HEK293 (cell line): ENCODE results near the gene LRRC72.

Experiments used
- GFI1B ChIP-seq: fragments of 450-650 bp; formaldehyde crosslinking; IDR thresholded peaks from 2 replicates; pipeline ENCODE4 v1.5.1; 2016; ENCODE audit warnings: missing biosample characterization, missing genetic modification characterization
- GLIS1 ChIP-seq: fragments of 450-650 bp; formaldehyde crosslinking; IDR thresholded peaks from 2 replicates; pipeline ENCODE4 v1.5.1; 2016; ENCODE audit warnings: missing biosample characterization, missing genetic modification characterization
- SP2 ChIP-seq: fragments of 450-650 bp; formaldehyde crosslinking; IDR thresholded peaks from 2 replicates; pipeline ENCODE4 v1.5.1; 2016; ENCODE audit warnings: missing biosample characterization, missing genetic modification characterization
- TCF7L2 ChIP-seq: IDR thresholded peaks from 2 replicates; pipeline ENCODE4 v1.6.1; 2011; ENCODE audit warnings: low read depth, mild to moderate bottlenecking, inconsistent platforms, low read length, moderate library complexity, borderline replicate concordance
- ZBTB1 ChIP-seq: fragments of 450-650 bp; formaldehyde crosslinking; IDR thresholded peaks from 2 replicates; pipeline ENCODE4 v1.5.1; 2016; ENCODE audit warnings: missing biosample characterization, missing genetic modification characterization
- ZBTB20 ChIP-seq: fragments of 450-650 bp; formaldehyde crosslinking; IDR thresholded peaks from 2 replicates; pipeline ENCODE4 v1.5.1; 2016; ENCODE audit warnings: missing biosample characterization, missing genetic modification characterization
- ZBTB7A ChIP-seq: fragments of 450-650 bp; formaldehyde crosslinking; IDR thresholded peaks from 2 replicates; pipeline ENCODE4 v1.5.1; 2016; ENCODE audit warnings: low read depth, missing biosample characterization, missing genetic modification characterization
- ZNF16 ChIP-seq: fragments of 450-650 bp; formaldehyde crosslinking; IDR thresholded peaks from 2 replicates; pipeline ENCODE4 v1.5.1; 2016; ENCODE audit warnings: low read depth, missing biosample characterization, missing genetic modification characterization
- ZNF184 ChIP-seq: fragments of 450-650 bp; IDR thresholded peaks from 2 replicates; pipeline ENCODE4 v1.5.1; 2018; ENCODE audit warnings: missing biosample characterization, mild to moderate bottlenecking, missing genetic modification characterization
- ZNF530 ChIP-seq: fragments of 450-650 bp; formaldehyde crosslinking; IDR thresholded peaks from 2 replicates; pipeline ENCODE4 v1.5.1; 2016; ENCODE audit warnings: low read depth, missing biosample characterization, missing genetic modification characterization
- TF ChIP-seq, protein P1 (sequence below): fragments of 450-650 bp; formaldehyde crosslinking; IDR thresholded peaks from 2 replicates; pipeline ENCODE4 v1.5.1; 2016; ENCODE audit warnings: missing biosample characterization, missing genetic modification characterization
- TF ChIP-seq, protein P2 (sequence below): sonication (generic); formaldehyde crosslinking; IDR thresholded peaks from 2 replicates; pipeline ENCODE4 v1.8.1; 2022; ENCODE audit warnings: mild to moderate bottlenecking, moderate library complexity, missing genetic modification reagents
- TF ChIP-seq, protein P3 (sequence below): fragments of 450-650 bp; formaldehyde crosslinking; IDR thresholded peaks from 2 replicates; pipeline ENCODE4; 2016; ENCODE audit warnings: missing biosample characterization, missing genetic modification characterization
- TF ChIP-seq, protein P4 (sequence below): fragments of 450-650 bp; formaldehyde crosslinking; IDR thresholded peaks from 2 replicates; pipeline ENCODE4 v1.5.1; 2016; ENCODE audit warnings: missing biosample characterization, missing genetic modification characterization

DNA sequence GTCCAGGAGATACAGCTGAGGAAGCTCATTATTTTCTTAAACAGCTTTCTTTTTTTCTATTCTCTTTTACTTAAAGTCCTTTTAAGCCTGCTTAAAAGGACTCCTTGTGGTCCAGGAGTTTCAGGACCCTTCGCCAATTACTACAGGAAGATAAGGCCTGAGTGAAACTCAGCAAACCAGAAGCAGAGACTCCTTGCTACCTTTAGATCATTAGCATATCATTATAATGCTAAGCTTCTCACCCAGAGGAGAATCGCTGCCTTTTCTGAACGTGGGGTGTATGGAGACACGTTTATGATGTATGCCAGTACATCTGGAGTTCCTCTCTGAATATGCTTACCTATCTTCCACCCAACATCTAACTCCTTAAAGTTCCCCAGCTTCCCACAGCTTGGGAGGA, 71.4 kb downstream of the LRRC72 start:
- TF ChIP-seq ZBTB1 (tag by site-specific recombination) (no peak), SP2 (tag by site-specific recombination) (no peak), ZBTB7A (tag by site-specific recombination) (no peak), GLIS1 (no peak), ZNF16 (tag by site-specific recombination) (no peak), GFI1B (tag by site-specific recombination) (no peak), ZNF184 (tag by site-specific recombination) (no peak), ZBTB20 (tag by site-specific recombination) (no peak), ZNF530 (no peak), TCF7L2 (no peak)
- TF ChIP-seq, protein P1, sequence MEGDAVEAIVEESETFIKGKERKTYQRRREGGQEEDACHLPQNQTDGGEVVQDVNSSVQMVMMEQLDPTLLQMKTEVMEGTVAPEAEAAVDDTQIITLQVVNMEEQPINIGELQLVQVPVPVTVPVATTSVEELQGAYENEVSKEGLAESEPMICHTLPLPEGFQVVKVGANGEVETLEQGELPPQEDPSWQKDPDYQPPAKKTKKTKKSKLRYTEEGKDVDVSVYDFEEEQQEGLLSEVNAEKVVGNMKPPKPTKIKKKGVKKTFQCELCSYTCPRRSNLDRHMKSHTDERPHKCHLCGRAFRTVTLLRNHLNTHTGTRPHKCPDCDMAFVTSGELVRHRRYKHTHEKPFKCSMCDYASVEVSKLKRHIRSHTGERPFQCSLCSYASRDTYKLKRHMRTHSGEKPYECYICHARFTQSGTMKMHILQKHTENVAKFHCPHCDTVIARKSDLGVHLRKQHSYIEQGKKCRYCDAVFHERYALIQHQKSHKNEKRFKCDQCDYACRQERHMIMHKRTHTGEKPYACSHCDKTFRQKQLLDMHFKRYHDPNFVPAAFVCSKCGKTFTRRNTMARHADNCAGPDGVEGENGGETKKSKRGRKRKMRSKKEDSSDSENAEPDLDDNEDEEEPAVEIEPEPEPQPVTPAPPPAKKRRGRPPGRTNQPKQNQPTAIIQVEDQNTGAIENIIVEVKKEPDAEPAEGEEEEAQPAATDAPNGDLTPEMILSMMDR (tag by site-specific recombination) = no peak
- TF ChIP-seq, protein P2, sequence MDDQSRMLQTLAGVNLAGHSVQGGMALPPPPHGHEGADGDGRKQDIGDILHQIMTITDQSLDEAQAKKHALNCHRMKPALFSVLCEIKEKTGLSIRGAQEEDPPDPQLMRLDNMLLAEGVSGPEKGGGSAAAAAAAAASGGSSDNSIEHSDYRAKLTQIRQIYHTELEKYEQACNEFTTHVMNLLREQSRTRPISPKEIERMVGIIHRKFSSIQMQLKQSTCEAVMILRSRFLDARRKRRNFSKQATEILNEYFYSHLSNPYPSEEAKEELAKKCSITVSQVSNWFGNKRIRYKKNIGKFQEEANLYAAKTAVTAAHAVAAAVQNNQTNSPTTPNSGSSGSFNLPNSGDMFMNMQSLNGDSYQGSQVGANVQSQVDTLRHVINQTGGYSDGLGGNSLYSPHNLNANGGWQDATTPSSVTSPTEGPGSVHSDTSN (CRISPR knock-in tag) = no peak
- TF ChIP-seq, protein P3, sequence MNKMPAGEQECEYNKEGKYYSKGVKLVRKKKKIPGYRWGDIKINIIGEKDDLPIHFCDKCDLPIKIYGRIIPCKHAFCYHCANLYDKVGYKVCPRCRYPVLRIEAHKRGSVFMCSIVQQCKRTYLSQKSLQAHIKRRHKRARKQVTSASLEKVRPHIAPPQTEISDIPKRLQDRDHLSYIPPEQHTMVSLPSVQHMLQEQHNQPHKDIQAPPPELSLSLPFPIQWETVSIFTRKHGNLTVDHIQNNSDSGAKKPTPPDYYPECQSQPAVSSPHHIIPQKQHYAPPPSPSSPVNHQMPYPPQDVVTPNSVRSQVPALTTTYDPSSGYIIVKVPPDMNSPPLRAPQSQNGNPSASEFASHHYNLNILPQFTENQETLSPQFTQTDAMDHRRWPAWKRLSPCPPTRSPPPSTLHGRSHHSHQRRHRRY (tag by site-specific recombination) = no peak
- TF ChIP-seq, protein P4, sequence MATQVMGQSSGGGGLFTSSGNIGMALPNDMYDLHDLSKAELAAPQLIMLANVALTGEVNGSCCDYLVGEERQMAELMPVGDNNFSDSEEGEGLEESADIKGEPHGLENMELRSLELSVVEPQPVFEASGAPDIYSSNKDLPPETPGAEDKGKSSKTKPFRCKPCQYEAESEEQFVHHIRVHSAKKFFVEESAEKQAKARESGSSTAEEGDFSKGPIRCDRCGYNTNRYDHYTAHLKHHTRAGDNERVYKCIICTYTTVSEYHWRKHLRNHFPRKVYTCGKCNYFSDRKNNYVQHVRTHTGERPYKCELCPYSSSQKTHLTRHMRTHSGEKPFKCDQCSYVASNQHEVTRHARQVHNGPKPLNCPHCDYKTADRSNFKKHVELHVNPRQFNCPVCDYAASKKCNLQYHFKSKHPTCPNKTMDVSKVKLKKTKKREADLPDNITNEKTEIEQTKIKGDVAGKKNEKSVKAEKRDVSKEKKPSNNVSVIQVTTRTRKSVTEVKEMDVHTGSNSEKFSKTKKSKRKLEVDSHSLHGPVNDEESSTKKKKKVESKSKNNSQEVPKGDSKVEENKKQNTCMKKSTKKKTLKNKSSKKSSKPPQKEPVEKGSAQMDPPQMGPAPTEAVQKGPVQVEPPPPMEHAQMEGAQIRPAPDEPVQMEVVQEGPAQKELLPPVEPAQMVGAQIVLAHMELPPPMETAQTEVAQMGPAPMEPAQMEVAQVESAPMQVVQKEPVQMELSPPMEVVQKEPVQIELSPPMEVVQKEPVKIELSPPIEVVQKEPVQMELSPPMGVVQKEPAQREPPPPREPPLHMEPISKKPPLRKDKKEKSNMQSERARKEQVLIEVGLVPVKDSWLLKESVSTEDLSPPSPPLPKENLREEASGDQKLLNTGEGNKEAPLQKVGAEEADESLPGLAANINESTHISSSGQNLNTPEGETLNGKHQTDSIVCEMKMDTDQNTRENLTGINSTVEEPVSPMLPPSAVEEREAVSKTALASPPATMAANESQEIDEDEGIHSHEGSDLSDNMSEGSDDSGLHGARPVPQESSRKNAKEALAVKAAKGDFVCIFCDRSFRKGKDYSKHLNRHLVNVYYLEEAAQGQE = no peak
